Measurements from ENCODE around the gene ANKLE2. TPM values are rescaled to one million over a fixed set of nuclear protein-coding genes. Genes with fewer than 3 reads are reported as not detected.

Gene ANKLE2
- total RNA-seq, 1 donor from 2014 or later = 136 TPM

GRCh38 chr12:132716356-132716755 lies 45.3 kb downstream of the ANKLE2 start:
- Mint-ChIP-seq H3K9me3 (no peaks in the 10 kb centered on the region), H3K4me3 (no peak overlapping the region), H3K27me3 (no peaks in the 10 kb centered on the region), H3K27ac (no peak overlapping the region), H3K36me3 (ENCODE audit: low read depth) (peaks cover 57% of the 10 kb centered on the region), H3K4me1 (peaks cover 21% of the 10 kb centered on the region)
- no peak for ATAC-seq (ENCODE audit: low read depth)
- no peak for DNase-seq
- CTCF ChIA-PET = no interaction called here
- no peak for TF ChIP-seq CTCF (IDR thresholded peaks at IDR 0.05)
- POLR2A ChIA-PET = no interaction called here
- intact Hi-C loops (cut with micrococcal nuclease) = no loop called here

GRCh38 chr12:132715874-132716273 lies 45.8 kb downstream of the ANKLE2 start:
- ChIA-PET CTCF (no interaction called here), POLR2A (no interaction called here)
- H3K27ac Mint-ChIP-seq = no peak overlapping the region
- ATAC-seq (ENCODE audit: low read depth) (no peak), DNase-seq (no peak)
- H3K36me3 Mint-ChIP-seq (ENCODE audit: low read depth) = peaks cover 53% of the 10 kb centered on the region
- H3K9me3 Mint-ChIP-seq = no peaks in the 10 kb centered on the region
- no peak overlapping the region for H3K4me3 Mint-ChIP-seq
- no peaks in the 10 kb centered on the region for H3K27me3 Mint-ChIP-seq
- intact Hi-C loops (cut with micrococcal nuclease) = no loop called here
- TF ChIP-seq CTCF (IDR thresholded peaks at IDR 0.05) = no peak
- peaks cover 23% of the 10 kb centered on the region for H3K4me1 Mint-ChIP-seq

- DNase-seq (no peak), ATAC-seq (ENCODE audit: low read depth) (no peak)
- POLR2A ChIA-PET = interaction anchor here (0.7 kb wide), 1 partner anchor 11 kb away, joined by 3 read pairs; no protein-coding TSS in a partner anchor
- Mint-ChIP-seq H3K9me3 (peaks cover 4% of the 10 kb centered on the region), H3K4me3 (no peak overlapping the region), H3K36me3 (ENCODE audit: low read depth) (peaks cover 42% of the 10 kb centered on the region), H3K27ac (no peak overlapping the region), H3K27me3 (no peaks in the 10 kb centered on the region), H3K4me1 (peaks cover 30% of the 10 kb centered on the region)
- CTCF ChIA-PET = no interaction called here
- intact Hi-C loops (cut with micrococcal nuclease) = loop anchor here (5.0 kb wide), 1 partner anchor 786 kb away; the partner anchor contains the start of gene PUS1
- TF ChIP-seq CTCF (IDR thresholded peaks at IDR 0.05) = no peak
Observed at GRCh38 chr12:132713123-132713522, 48.5 kb downstream of the ANKLE2 start.

GRCh38 chr12:132711080-132711843 lies 50.4 kb downstream of the ANKLE2 start:
- Mint-ChIP-seq H3K36me3 (ENCODE audit: low read depth) (peaks cover 34% of the 10 kb centered on the region), H3K9me3 (peaks cover 10% of the 10 kb centered on the region), H3K4me3 (peak overlapping the region; percentile 82), H3K27ac (no peak overlapping the region), H3K4me1 (peaks cover 33% of the 10 kb centered on the region), H3K27me3 (no peaks in the 10 kb centered on the region)
- TF ChIP-seq CTCF (IDR thresholded peaks at IDR 0.05) = no peak
- ChIA-PET CTCF (no interaction called here), POLR2A (interaction anchor here (0.7 to 1.8 kb wide), 5 partner anchors 49 to 197 kb away, joined by 3 to 8 read pairs (median 3); partner anchors contain the start of gene GOLGA3)
- no peak for DNase-seq
- ATAC-seq (ENCODE audit: low read depth) = no peak
- intact Hi-C loops (cut with micrococcal nuclease) = loop anchor here (5.0 kb wide), 1 partner anchor 784 kb away; the partner anchor contains the start of gene PUS1

- Mint-ChIP-seq H3K4me1 (peaks cover 33% of the 10 kb centered on the region), H3K27ac (peak within 1 kb of the TSS; percentile 95), H3K27me3 (no peaks in the 10 kb centered on the region), H3K36me3 (ENCODE audit: low read depth) (peaks cover 30% of the 10 kb centered on the region), H3K9me3 (peaks cover 10% of the 10 kb centered on the region), H3K4me3 (peak within 1 kb of the TSS; percentile 92)
- peak; percentile 93 for ATAC-seq (ENCODE audit: low read depth)
- intact Hi-C loops (cut with micrococcal nuclease) = loop anchor here (1.0 to 5.0 kb wide), 7 partner anchors 10 to 783 kb away; partner anchors contain the start of genes CHFR, POLE, PUS1 and PXMP2
- peak; percentile 96 for DNase-seq
- no peak for TF ChIP-seq CTCF (IDR thresholded peaks at IDR 0.05)
- ChIA-PET POLR2A (interaction anchor here (0.6 to 1.8 kb wide), 7 partner anchors 11 to 199 kb away, joined by 3 to 8 read pairs (median 3); partner anchors contain the start of genes CHFR and GOLGA3), CTCF (no interaction called here)
Observed at GRCh38 chr12:132710405-132711079, 51.1 kb downstream of the ANKLE2 start, which contains the start of gene PGAM5. PGAM5 (plus strand) TSS chr12:132710842; CDS start chr12:132710877, 35 bp downstream.
